ENCODE measurements around the gene M1AP. TPM values are rescaled to one million over a fixed set of nuclear protein-coding genes. Genes with fewer than 3 reads are reported as not detected.

M1AP gene
- total RNA-seq, 1 experiment from 2014 or later = 7.6 TPM

DNA sequence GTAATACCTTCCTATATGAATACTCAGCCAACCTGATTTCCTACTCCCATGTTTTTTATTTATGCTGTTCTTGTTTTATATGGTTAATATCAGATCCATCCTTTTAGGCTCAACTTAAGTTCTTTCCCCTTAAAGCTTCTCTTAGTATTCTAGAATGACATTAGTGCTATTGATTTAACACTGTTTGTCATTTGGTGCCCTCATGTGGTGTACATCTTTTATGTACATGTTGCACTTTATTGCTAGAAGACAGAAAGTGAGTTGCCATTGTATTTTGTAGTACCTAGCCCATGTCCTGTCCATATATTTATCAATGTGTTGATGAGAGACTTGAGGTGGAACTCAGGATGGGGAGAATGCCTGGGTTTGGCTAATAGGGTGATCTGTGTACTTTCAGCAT, 115.9 kb downstream of the M1AP start:
- H3K4me2 ChIP-seq (ENCODE audit: insufficient read depth, insufficient read length, low read length) = no peak overlapping the region
- no peak overlapping the region for H3K27ac ChIP-seq (ENCODE audit: insufficient read length, low read depth, low read length)
- H3K79me2 ChIP-seq (ENCODE audit: insufficient read depth, low read length) = peaks cover 4% of the 10 kb centered on the region; the same call in 1 of the 2 replicates
- peaks cover 15% of the 10 kb centered on the region for H3K23me2 ChIP-seq (ENCODE audit: insufficient read length, low read depth, low read length, poor library complexity, severe bottlenecking)
- H3K4me3 Mint-ChIP-seq = no peak overlapping the region
- H4K8ac ChIP-seq (replicated peaks; ENCODE audit: insufficient read length, low read depth, low read length) = no peak overlapping the region
- no peak overlapping the region for H4K5ac ChIP-seq (ENCODE audit: insufficient read length, low read depth, low read length)
- H3K27me3 Mint-ChIP-seq (ENCODE audit: low read depth) = peaks cover 2% of the 10 kb centered on the region; the same call in 1 of the 2 replicates
- no peak overlapping the region for H2AFZ ChIP-seq (ENCODE audit: low read length)
- H4K20me1 ChIP-seq (ENCODE audit: control insufficient read depth, insufficient read depth, insufficient read length) = no peaks in the 10 kb centered on the region
- no peak overlapping the region for H2AK5ac ChIP-seq (ENCODE audit: insufficient read length, low read length)
- no peak overlapping the region for H3K18ac ChIP-seq (ENCODE audit: insufficient read length, low read depth, low read length)
- H3K56ac ChIP-seq (ENCODE audit: insufficient read length, low read depth, low read length) = no peak overlapping the region
- no peaks in the 10 kb centered on the region; a peak in 1 of 5 replicates for H3K9me3 Mint-ChIP-seq
- H3K23ac ChIP-seq (ENCODE audit: insufficient read length, low read depth, low read length) = no peak overlapping the region
- H3K36me3 Mint-ChIP-seq (ENCODE audit: insufficient read depth in 1 of 3, low read depth in 3 of 3) = peaks cover 16 to 51% (median 35%) of the 10 kb centered on the region in 3 experiments
- H2BK5ac ChIP-seq (ENCODE audit: insufficient read length, low read length) = no peak overlapping the region
- H2BK120ac ChIP-seq (ENCODE audit: low read depth, low read length, poor library complexity, severe bottlenecking) = no peak overlapping the region
- H3K27me3 ChIP-seq (ENCODE audit: insufficient read depth, low read length) = no peaks in the 10 kb centered on the region
- peaks cover 4% of the 10 kb centered on the region for H3K79me1 ChIP-seq (ENCODE audit: insufficient read depth, low read depth, low read length, poor library complexity, severe bottlenecking)
- no peak overlapping the region for H4K91ac ChIP-seq (ENCODE audit: insufficient read length, low read depth, low read length)
- peaks cover 14 to 17% of the 10 kb centered on the region in 2 experiments for H3K4me1 Mint-ChIP-seq
- H3T11ph ChIP-seq (ENCODE audit: low read length) = no peak overlapping the region
- H3K9me3 ChIP-seq (ENCODE audit: control insufficient read depth, low read depth, low read length) = no peaks in the 10 kb centered on the region
- H2BK20ac ChIP-seq (ENCODE audit: low read depth, low read length, poor library complexity, severe bottlenecking) = no peak overlapping the region
- no peak for DNase-seq
- no peak overlapping the region for H3K9ac ChIP-seq (ENCODE audit: extremely low read depth, insufficient read length, low read length)
- no peak overlapping the region for H3K14ac ChIP-seq (ENCODE audit: insufficient read depth, low read length)
- peaks cover 4% of the 10 kb centered on the region; the same call in 1 of the 2 replicates for H3K4me1 ChIP-seq (ENCODE audit: insufficient read depth, low read length)
- TF ChIP-seq, protein P1, sequence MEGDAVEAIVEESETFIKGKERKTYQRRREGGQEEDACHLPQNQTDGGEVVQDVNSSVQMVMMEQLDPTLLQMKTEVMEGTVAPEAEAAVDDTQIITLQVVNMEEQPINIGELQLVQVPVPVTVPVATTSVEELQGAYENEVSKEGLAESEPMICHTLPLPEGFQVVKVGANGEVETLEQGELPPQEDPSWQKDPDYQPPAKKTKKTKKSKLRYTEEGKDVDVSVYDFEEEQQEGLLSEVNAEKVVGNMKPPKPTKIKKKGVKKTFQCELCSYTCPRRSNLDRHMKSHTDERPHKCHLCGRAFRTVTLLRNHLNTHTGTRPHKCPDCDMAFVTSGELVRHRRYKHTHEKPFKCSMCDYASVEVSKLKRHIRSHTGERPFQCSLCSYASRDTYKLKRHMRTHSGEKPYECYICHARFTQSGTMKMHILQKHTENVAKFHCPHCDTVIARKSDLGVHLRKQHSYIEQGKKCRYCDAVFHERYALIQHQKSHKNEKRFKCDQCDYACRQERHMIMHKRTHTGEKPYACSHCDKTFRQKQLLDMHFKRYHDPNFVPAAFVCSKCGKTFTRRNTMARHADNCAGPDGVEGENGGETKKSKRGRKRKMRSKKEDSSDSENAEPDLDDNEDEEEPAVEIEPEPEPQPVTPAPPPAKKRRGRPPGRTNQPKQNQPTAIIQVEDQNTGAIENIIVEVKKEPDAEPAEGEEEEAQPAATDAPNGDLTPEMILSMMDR (conservative IDR thresholded peaks at IDR 0.05) = no peak
- no peak overlapping the region for H3K4ac ChIP-seq (ENCODE audit: low read depth, low read length)
- H2BK15ac ChIP-seq (ENCODE audit: low read depth, low read length) = no peak overlapping the region
- no peak overlapping the region for H2BK12ac ChIP-seq (ENCODE audit: insufficient read length, low read depth, low read length)
- no peak overlapping the region for H3K27ac Mint-ChIP-seq
